Hepatocyte (in vitro differentiated cells): ENCODE measurements around the gene SERPINB12.

Experiments
- CTCF ChIP-seq: fragments of 200-600 bp; sonication (generic); IDR thresholded peaks from 2 replicates; pipeline ENCODE4 v1.5.1; 2016; ENCODE audit warnings: antibody characterized with exemption, mild to moderate bottlenecking; ENCODE audit not compliant: poor library complexity
- EZH2 ChIP-seq: fragments of 200-600 bp; sonication (generic); IDR thresholded peaks from 2 replicates; pipeline ENCODE4 v1.6.1; 2016; ENCODE audit warnings: antibody characterized with exemption, mild to moderate bottlenecking, borderline replicate concordance
- EZH2phosphoT487 ChIP-seq: fragments of 200-600 bp; sonication (generic); IDR thresholded peaks from one replicate; pipeline ENCODE4 v1.6.1; 2018; ENCODE audit warnings: antibody characterized with exemption, mild to moderate bottlenecking, low read depth, moderate library complexity; ENCODE audit not compliant: unreplicated experiment, severe bottlenecking

- TF ChIP-seq EZH2 (no peak), CTCF (no peak), EZH2phosphoT487 (no peak)
These were observed 27.8 kb upstream of the SERPINB12 start for GRCh38 chr18:63514326-63514725.
